Midbrain (tissue), 1 donor: ENCODE results near the gene SORBS2.

Experiments
- DNase-seq: peaks from one replicate; lab custom pipeline; 2025; lab: John Stamatoyannopoulos, UW

Gene SORBS2

GRCh38 chr4:185672151-185672550 is 139.8 kb downstream of the SORBS2 start:
- no peak for DNase-seq

- no peak for DNase-seq
Measured at GRCh38 chr4:185671496-185671895, 140.5 kb downstream of the SORBS2 start.

- DNase-seq, result no peak
Measured at GRCh38 chr4:185671066-185671465, 140.9 kb downstream of the SORBS2 start.

- no peak for DNase-seq
Measured at GRCh38 chr4:185669288-185669687, 142.7 kb downstream of the SORBS2 start.

GRCh38 chr4:185666156-185666555 is 145.8 kb downstream of the SORBS2 start:
- DNase-seq, result no peak

- no peak for DNase-seq
Measured at GRCh38 chr4:185665655-185666054, 146.3 kb downstream of the SORBS2 start.

- no peak for DNase-seq
Measured at GRCh38 chr4:185664481-185664880, 147.5 kb downstream of the SORBS2 start.

- DNase-seq, result no peak
Measured at GRCh38 chr4:185662030-185662778, 149.8 kb downstream of the SORBS2 start.

GRCh38 chr4:185660340-185660739 is 151.7 kb downstream of the SORBS2 start:
- DNase-seq, result no peak

GRCh38 chr4:185657699-185658098 is 154.3 kb downstream of the SORBS2 start:
- DNase-seq, result no peak

GRCh38 chr4:185657183-185657582 is 154.8 kb downstream of the SORBS2 start:
- peak; percentile 22 for DNase-seq

GRCh38 chr4:185656467-185656931 is 155.5 kb downstream of the SORBS2 start:
- DNase-seq, result peak; percentile 19

GRCh38 chr4:185654965-185655554 is 156.9 kb downstream of the SORBS2 start:
- no peak for DNase-seq

GRCh38 chr4:185654311-185654710 is 157.7 kb downstream of the SORBS2 start:
- no peak for DNase-seq

- DNase-seq, result no peak
Measured at GRCh38 chr4:185651851-185652250, 160.1 kb downstream of the SORBS2 start.

GRCh38 chr4:185651137-185651677 is 160.8 kb downstream of the SORBS2 start:
- DNase-seq, result no peak

GRCh38 chr4:185648631-185649030 is 163.4 kb downstream of the SORBS2 start:
- DNase-seq, result no peak

- no peak for DNase-seq
Measured at GRCh38 chr4:185645403-185645802, 166.6 kb downstream of the SORBS2 start.

GRCh38 chr4:185644408-185644807 is 167.6 kb downstream of the SORBS2 start:
- no peak for DNase-seq

GRCh38 chr4:185642907-185643306 is 169.1 kb downstream of the SORBS2 start:
- DNase-seq, result no peak

- peak; percentile 61 for DNase-seq
Measured at GRCh38 chr4:185640811-185641675, 171.0 kb downstream of the SORBS2 start.

- no peak for DNase-seq
Measured at GRCh38 chr4:185638548-185639301, 173.3 kb downstream of the SORBS2 start.
